ENCODE measurements around the gene KNL1.
"Not testable (repeated sequence)": the region's sequence is repeated elsewhere in the genome, so short reads cannot be mapped to it uniquely, and the experiment has no call there.

The KNL1 gene

DNA sequence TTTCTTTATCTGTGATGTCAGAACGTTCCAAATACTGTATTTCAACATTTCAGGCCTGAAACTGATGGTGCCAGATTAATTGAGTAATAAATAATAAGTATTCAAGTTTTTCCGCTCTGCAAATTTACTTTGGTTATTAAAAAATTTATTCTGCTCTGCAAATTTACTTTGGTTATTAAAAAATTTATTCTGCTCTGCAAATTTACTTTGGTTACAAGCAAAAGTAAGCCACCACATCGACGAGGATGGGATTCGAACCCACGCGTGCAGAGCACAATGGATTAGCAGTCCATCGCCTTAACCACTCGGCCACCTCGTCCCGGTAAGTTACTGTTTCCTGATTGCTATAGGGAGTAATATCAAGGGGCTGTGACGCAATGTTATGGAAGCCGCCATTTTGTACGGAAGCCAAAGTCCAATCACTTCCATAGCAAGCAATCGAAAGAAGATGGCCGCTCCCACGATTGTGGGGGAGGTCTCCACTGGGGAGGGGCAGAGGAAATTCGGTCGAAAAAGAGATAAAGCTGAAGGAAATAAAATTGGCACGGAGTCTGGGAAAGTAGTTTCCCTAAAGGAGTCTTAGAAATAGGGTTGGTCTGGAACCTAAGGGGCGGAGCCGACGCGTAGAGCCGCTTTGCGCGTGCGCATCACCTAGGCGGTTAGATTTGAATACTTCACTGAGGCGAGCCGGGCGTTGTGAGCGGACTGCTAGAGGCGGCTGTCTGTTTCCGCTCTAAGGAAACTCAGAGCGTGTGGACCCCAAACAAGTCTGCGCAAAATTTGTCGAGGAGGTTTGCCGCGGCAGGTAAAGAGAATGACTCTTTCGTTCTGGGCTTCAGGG lies at the start of gene KNL1:
Gene KNL1, plus strand, starts transcription at position 662 of the 841 bp plus-strand sequence. CDS start 8,683 bp downstream, outside the sequence.
- peak; percentile 92 for DNase-seq

DNA sequence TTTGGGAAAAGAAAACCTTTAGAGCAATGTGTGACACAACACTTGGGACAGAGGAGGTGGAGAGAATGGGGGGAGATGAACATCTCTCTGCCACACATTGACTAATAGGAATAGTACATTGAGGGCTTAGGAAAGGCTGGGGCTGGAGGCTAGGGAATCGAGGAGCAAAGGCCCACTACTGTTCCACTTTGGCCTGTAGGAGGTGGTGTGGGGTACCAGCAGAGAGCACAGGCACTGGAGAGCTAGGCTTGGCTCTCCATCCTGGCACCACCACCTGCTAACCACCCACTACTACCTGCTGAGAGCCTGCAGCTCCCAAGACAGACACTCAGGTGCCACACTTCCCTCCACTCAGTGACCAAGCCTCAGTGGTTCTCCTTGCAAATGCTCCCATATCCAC lies 48.6 kb upstream of the KNL1 start:
- no peak for DNase-seq

GRCh38 chr15:40548610-40549009 lies 45.4 kb upstream of the KNL1 start:
- DNase-seq, result no peak

- DNase-seq, result no peak
These were observed 44.2 kb upstream of the KNL1 start for GRCh38 chr15:40549894-40550293.

GRCh38 chr15:40550341-40551037 lies 43.6 kb upstream of the KNL1 start:
- no peak for DNase-seq

DNA sequence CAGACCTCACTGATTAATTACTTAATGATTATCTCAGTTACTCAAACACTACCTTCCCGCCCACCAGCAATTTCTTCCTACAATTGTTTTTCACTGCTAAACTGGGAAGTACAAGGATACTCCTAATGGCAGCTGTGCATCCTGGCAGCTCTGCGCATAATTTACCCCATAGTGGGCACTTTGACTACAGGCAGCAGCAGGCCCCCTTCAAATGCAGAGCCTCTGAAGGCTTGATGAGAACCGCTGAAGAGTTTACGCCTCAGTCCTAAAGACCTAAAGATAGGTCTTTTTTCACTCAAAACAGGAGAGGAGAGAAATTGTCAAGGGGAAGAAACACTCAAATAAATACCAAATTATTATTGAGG lies 39.9 kb upstream of the KNL1 start:
- DNase-seq, result no peak

DNA sequence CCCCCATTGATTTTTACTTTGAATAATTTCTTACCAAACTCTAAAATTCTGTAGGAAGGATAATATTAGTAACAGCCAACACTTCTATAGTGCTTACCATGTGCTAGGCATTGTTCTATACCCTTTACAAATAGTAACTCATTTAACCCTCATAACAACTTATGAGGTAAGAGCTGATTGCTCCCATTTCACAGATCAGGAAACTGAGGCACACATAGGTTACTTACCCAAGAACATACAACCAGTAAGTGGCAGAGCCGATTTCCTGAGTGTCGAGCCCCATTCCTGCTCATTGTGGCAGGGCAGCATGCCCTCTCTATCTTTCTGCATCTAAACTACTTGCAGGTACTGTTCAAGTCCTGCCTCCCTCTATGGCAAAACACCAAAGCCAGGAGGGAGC lies 38.2 kb upstream of the KNL1 start:
- DNase-seq, result no peak

GRCh38 chr15:40558952-40559742 lies 34.9 kb upstream of the KNL1 start:
- no peak for DNase-seq

DNA sequence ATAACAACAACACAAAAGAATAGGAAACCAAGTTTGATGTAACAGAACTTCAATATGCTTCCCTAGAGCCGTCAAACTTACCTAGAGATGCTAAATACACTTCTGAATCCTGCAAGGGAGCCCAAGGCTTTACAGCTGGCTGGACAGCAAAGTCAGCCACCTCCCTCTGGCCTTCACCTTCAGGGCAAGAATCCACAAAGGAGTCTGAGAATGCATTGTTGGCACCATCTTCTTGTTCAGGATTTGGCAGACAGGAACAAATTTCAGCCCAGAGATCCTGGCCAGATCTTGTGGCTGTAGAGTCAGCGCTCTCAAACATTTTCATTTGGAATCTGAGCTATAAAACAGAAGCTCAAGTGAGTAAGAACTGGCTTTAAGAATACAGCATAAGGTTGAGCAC lies 31.4 kb upstream of the KNL1 start:
- DNase-seq, result no peak

DNA sequence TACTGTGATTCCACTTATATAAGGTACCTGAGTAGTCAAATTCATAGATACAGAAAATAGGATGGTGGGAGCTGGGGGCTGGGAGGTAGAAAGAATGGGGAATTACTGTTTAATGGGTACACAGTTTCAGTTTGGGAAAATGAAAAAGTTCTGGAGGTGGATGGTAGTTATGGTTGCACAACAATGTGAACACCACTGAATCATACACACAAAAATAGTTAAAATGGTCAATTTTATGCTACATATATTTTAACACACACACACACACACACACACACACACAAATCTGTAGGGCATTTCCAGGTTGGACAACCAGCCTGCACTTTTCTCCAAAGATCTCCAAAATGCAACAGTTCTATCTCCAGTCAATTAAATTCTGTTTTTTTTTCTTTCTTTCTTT lies 30.6 kb upstream of the KNL1 start:
- DNase-seq, result no peak

DNA sequence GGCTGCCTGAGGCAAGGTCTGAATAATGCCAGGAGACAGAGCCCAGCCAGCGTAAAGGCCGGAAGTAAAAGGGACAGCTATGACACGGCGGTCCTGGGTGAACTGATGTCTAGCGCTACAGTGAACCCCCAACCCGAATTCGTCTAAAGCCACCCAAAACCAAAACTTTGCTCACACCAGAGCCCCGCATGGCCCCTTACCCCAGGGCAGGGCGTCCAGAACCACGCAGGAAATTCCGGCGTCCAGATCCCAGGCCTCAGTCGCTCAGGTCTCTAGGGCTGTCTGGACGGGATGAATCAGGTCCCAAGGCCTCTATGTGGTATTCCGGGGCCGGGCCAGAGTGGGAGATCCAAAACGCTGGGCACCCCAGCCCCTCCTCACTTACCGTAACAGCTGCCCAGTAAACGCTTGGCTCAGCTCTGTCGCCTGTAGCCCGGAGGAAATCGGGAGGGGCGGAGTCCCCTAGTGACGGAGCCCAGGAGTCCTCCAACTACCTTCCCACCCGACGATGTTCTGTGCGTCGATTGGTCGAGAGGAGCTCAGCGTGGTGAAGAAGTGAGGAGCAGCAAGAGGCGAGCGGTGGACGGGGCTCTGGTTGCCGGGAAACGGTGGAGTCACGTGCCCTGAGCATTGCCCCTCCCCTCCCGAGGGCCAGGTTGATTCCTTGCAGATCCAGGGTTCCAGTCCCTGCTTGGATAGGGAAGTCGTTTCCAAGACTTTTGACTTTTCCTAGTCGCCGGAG lies 29.3 kb upstream of the KNL1 start, which contains the start of gene CCDC32:
Gene CCDC32, minus strand, starts transcription at position 452 of the 742 bp plus-strand sequence. CDS start 2,027 bp downstream, outside the sequence.
- peak; percentile 98 for DNase-seq

GRCh38 chr15:40565333-40566238 lies 28.5 kb upstream of the KNL1 start:
- DNase-seq, result no peak

DNA sequence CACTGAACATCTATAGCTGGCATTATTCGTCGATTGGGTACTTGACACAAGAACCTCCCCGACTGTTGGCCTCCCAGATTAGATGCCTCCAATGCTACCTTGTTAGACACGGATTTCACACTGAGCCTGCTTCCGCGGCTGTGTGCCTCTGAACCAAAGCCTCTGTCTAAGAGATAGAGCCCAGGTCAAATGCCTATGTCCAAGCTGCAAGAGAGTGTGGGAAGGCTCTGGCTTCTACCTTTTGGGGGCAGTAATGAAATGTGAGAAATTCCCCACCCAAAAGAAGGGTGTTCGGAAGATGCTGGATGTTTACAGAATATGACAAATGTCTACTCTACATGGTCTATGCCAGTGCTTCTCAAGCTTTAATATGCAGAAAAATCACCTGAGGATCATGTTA lies 26.9 kb upstream of the KNL1 start:
- DNase-seq, result no peak

DNA sequence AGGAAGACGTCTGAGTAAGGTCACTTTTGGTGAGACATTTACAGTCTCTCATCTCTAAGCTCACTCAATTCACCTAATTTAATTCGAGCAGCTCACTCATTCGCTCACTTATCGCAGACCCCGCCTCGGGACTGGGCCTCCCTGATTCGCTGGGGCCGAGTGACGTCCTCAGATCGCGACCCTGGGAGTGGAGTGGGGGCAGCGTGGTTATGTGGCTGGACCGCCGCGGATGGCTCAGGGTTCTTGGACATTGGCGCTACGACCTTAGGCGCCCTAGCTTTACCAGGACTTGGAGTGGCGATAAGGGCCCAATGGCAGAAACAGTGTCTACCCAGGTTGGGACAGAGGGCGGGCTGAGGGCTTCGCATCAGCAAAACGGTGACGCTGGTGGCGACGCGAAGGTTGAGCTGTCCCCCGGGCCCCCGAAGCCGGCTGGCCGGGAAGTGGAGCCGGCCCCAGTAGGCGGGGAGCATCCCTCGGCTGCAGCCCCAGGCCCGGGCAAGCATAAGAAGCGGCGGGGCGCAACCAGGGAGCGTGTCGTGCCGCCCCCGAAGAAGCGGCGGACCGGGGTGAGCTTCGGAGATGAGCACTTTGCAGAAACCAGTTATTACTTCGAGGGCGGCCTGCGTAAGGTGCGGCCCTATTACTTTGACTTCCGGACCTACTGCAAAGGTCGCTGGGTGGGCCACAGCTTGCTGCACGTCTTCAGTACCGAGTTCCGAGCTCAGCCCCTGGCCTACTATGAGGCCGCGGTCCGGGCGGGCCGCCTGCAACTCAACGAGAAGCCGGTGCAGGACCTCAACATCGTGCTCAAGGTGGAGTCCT lies 24.7 kb upstream of the KNL1 start, which contains the start of gene RPUSD2:
Gene RPUSD2, plus strand, starts transcription at position 171 of the 825 bp plus-strand sequence. Its CDS starts 39 bp downstream, at position 210.
- DNase-seq, result peak; percentile 93

GRCh38 chr15:40575113-40575512 lies 18.9 kb upstream of the KNL1 start:
- DNase-seq, result no peak

- DNase-seq, result not testable (repeated sequence)
These were observed 17.1 kb upstream of the KNL1 start for GRCh38 chr15:40576914-40577313.

DNA sequence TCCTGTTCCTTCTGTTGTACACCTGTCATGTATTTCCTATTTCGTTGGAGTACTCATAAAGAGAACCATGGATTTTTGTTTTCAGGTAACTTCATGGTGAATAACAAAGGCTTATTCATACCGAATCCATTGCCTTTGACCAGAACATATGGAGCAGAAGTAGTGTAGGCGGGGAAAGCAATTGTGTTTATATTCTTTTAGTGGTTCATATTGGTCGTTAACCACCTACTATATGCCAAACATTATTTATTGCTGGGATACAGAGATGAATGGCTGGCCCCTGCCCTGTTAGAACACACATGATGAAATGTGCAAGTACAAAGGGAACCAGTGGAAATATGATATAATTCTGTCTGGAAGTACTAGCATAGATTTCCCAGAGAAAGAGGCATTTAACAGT lies 15.2 kb upstream of the KNL1 start:
- no peak for DNase-seq

GRCh38 chr15:40581796-40582195 lies 12.3 kb upstream of the KNL1 start:
- DNase-seq, result not testable (repeated sequence)

DNA sequence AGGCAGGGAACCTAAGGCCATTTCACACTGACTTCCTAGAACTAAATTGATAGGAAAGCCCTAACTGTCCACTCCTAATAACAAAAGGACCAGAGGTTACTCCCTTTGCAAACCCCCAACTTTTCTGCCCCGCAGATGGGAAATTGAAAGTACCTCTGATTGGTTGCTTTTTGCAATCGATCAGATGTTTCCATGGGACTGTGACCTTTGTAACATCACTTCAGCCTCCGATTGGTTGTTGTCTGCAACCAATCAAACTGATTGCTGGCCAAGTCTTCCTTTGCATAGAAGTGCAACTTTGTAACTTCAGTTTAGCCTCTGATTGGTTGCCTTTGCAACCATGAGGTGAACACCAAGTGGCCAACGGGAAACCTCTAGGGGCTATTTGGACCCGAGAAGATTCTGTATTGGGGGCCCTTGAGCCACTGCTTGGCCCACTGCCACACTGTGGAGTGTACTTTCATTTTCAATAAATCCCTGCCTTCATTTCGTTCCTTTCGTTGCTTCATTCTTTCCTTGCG lies 11.3 kb upstream of the KNL1 start:
- DNase-seq, result no peak

GRCh38 chr15:40584191-40584590 lies 9.9 kb upstream of the KNL1 start:
- no peak for DNase-seq
